Kidney (tissue), 14 donors: ENCODE results near the gene PRKAG2. TPM values are rescaled to one million over a fixed set of nuclear protein-coding genes. Genes with fewer than 3 reads are reported as not detected.

ENCODE experiments used
- DNase-seq, 5 donors: peaks; one replicate each; pipeline ENCODE4 v3.0.0-alpha.2; 2013 to 2020
- FAIRE-seq: peaks from 2 replicates; lab custom pipeline; 2012; peaks lifted over from hg19 to GRCh38; lab: Jason Lieb, UNC
- H3K27ac ChIP-seq, 2 donors: one replicate each; pipeline ENCODE4 v1.7.0; 2013; ENCODE audit warnings: low read depth in 2 of 2, low read length in 2 of 2, inconsistent platforms in 1 of 2
- H3K27me3 ChIP-seq: one replicate; pipeline ENCODE4 v1.7.1; 2013; ENCODE audit warnings: low read length, inconsistent platforms; ENCODE audit not compliant: control insufficient read depth, insufficient read depth
- H3K36me3 ChIP-seq, 3 donors: one replicate each; pipeline versions ENCODE4 v1.7.0 to v1.7.1; 2013; ENCODE audit warnings: low read length in 3 of 3, control low read depth in 1 of 3, inconsistent platforms in 1 of 3; ENCODE audit not compliant: insufficient read depth in 3 of 3, control insufficient read depth in 2 of 3
- H3K4me1 ChIP-seq, 3 donors: one replicate each; pipeline versions ENCODE4 v1.7.0 to v1.7.1; 2013; ENCODE audit warnings: low read length in 3 of 3, inconsistent platforms in 1 of 3, low read depth in 1 of 3; ENCODE audit not compliant: control insufficient read depth in 2 of 3, insufficient read depth in 2 of 3
- H3K4me3 ChIP-seq, 3 donors: one replicate each; pipeline versions ENCODE4 v1.7.0 to v1.8.1; 2013; ENCODE audit warnings: low read length in 3 of 3, control low read depth in 1 of 3, inconsistent platforms in 1 of 3
- H3K9ac ChIP-seq, 3 donors: one replicate each; pipeline versions ENCODE4 v1.7.0 to v1.7.1; 2013; ENCODE audit warnings: low read length in 3 of 3, control low read depth in 1 of 3, inconsistent platforms in 1 of 3
- H3K9me3 ChIP-seq, 3 donors: one replicate each; pipeline versions ENCODE4 v1.7.0 to v1.7.1; 2013; ENCODE audit warnings: low read length in 3 of 3, control low read depth in 1 of 3, inconsistent platforms in 1 of 3; ENCODE audit not compliant: control insufficient read depth in 2 of 3, insufficient read depth in 1 of 3
- intact Hi-C: fragments of 100-400 bp; cut with DNase I; formaldehyde crosslinking; loops from one replicate; pipeline ENCODE4 v1.11.1; 2022
- polyA plus RNA-seq: library from polyadenylated mRNA; stranded (reverse); fragments of 350-450 nt; fragmentation: Illumina TruSeq; extraction: RNeasy Lipid Tissue Mini Kit (QIAGEN cat#74804); gene quantifications from one replicate; pipeline ENCODE4 v1.2.3, GENCODE V29; 2014; ENCODE audit warnings: low read depth, low replicate concordance; ENCODE audit not compliant: insufficient read depth
- total RNA-seq: library from RNA; stranded (reverse); fragmentation: NEBNext Ultra II Directional; extraction: Animal tissue kit (Norgen Biotek cat#: 25700); gene quantifications from one replicate; pipeline ENCODE4 v1.2.1, GENCODE V29; 2021
- TF ChIP-seq, protein P1 (sequence below): IDR thresholded peaks from 3 replicates; pipeline ENCODE4 v1.5.1; 2012; ENCODE audit warnings: mild to moderate bottlenecking, moderate library complexity, borderline replicate concordance; ENCODE audit not compliant: insufficient read depth; ENCODE audit errors: extremely low read depth
- donor health status: control.
- donor health status: control.
- donor health status: control.
- donor health status: control.
- donor health status: control.
- donor health status: DM: yes; HTN: yes; CAD: no.
- donor health status: Normal renal cell carcinoma (clear cell type).

PRKAG2 gene
- total and polyA plus RNA-seq, 2 donors from 2014 or later = 40.7 to 40.9 TPM

DNA sequence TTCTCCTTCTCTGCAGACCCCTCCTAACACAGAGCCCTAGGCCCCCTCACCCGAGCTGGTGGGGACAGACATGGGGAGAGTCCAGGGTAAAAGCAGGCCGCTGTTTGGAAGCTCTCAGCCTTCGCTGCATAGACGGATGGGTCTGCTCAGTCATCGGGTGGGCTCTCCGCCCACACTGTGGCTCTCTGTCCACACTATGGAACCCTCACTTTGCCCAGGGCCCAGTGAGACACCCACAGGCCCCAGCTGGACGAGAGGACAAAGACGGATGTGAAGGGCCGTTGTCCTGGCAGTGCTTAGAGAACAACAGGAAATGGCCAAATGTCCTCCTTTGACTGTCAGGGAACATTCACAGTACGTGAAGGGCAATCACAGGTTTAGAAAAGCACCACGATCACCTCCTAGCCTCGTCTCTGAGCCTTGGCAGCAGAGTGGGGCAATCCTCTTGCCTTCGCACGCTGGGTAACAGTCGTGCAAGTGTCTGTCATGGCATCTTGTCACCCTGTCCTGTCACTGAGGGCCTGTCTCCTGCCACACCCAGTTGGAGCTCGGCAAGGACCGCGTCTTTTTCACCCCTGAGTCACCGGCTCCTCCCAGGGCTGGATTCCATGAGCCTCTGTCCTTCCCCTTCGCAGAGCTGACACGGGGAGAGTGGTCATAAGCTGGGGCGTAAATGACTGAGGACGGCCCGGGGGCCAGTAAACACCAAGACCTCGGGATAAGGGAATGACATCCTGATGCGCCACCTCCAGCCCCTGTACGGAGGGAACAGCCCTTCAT lies 80.6 kb downstream of the PRKAG2 start:
- no peaks in the 10 kb centered on the region for H3K9me3 ChIP-seq
- H3K36me3 ChIP-seq = no peaks in the 10 kb centered on the region
- H3K27ac ChIP-seq = peak overlapping the region; percentile 44 to 55
- no peak overlapping the region for H3K4me3 ChIP-seq
- DNase-seq (peak in 1 of 5 donors; percentile 66), FAIRE-seq (no peak)
- no peaks in the 10 kb centered on the region for H3K27me3 ChIP-seq
- H3K9ac ChIP-seq = peak overlapping the region in 1 of 3 donors; percentile 15
- peaks cover 0 to 12% (median 4%) of the 10 kb centered on the region in 3 donors for H3K4me1 ChIP-seq
- TF ChIP-seq, protein P1, sequence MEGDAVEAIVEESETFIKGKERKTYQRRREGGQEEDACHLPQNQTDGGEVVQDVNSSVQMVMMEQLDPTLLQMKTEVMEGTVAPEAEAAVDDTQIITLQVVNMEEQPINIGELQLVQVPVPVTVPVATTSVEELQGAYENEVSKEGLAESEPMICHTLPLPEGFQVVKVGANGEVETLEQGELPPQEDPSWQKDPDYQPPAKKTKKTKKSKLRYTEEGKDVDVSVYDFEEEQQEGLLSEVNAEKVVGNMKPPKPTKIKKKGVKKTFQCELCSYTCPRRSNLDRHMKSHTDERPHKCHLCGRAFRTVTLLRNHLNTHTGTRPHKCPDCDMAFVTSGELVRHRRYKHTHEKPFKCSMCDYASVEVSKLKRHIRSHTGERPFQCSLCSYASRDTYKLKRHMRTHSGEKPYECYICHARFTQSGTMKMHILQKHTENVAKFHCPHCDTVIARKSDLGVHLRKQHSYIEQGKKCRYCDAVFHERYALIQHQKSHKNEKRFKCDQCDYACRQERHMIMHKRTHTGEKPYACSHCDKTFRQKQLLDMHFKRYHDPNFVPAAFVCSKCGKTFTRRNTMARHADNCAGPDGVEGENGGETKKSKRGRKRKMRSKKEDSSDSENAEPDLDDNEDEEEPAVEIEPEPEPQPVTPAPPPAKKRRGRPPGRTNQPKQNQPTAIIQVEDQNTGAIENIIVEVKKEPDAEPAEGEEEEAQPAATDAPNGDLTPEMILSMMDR = no peak
- intact Hi-C loops = no loop called here

DNA sequence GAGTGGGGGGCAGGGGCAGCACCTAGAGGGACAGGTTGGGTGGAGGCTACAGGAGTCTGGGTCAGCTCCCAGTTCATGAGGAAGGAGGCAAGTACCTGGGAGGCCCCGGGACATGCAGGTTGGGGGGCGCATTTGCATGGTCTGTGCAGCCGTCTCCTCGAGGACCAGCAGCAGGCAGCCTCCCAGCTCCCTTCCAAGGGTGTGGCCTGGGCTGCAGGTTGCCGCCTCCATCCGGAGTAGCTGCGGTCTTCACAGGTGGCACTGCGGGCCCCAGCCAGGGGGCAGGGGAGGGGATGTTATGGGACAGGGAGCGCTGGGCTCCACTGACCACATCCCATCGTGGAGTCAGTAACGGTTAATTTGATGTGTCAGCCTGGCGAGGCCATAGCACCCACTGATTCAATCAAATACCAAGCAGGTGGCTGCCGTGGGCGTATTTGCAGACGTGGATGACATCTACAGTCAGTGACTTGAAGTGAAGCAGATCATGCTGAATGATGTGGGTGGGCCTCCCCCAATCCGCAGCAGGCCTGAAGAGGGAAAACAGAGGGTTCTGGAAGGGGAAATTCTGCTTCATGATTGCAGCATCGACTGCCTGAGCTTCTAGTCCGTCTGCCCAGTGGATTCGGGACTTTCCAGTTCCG lies 81.6 kb downstream of the PRKAG2 start:
- Histone ChIP-seq H3K9ac (no peak overlapping the region), H3K36me3 (no peaks in the 10 kb centered on the region), H3K27ac (no peak overlapping the region), H3K4me3 (no peak overlapping the region), H3K4me1 (peaks cover 0 to 12% (median 0%) of the 10 kb centered on the region in 3 donors), H3K9me3 (no peaks in the 10 kb centered on the region), H3K27me3 (no peaks in the 10 kb centered on the region)
- FAIRE-seq = no peak
- intact Hi-C loops = no loop called here
- TF ChIP-seq, protein P1 = no peak
- peak in 2 of 5 donors; percentile 61 to 73 for DNase-seq

GRCh38 chr7:151794508-151795167 lies 82.3 kb downstream of the PRKAG2 start:
- Histone ChIP-seq H3K27ac (peak overlapping the region in 1 of 2 donors; percentile 51), H3K4me1 (peaks cover 0 to 12% (median 0%) of the 10 kb centered on the region in 3 donors), H3K4me3 (no peak overlapping the region), H3K9ac (no peak overlapping the region), H3K27me3 (no peaks in the 10 kb centered on the region), H3K9me3 (no peaks in the 10 kb centered on the region), H3K36me3 (no peaks in the 10 kb centered on the region)
- DNase-seq (peak; percentile 66 to 89 (median 78)), FAIRE-seq (no peak)
- TF ChIP-seq, protein P1 = no peak
- intact Hi-C loops = no loop called here
